Measurements from ENCODE around the gene TFR2.

TFR2 gene

DNA sequence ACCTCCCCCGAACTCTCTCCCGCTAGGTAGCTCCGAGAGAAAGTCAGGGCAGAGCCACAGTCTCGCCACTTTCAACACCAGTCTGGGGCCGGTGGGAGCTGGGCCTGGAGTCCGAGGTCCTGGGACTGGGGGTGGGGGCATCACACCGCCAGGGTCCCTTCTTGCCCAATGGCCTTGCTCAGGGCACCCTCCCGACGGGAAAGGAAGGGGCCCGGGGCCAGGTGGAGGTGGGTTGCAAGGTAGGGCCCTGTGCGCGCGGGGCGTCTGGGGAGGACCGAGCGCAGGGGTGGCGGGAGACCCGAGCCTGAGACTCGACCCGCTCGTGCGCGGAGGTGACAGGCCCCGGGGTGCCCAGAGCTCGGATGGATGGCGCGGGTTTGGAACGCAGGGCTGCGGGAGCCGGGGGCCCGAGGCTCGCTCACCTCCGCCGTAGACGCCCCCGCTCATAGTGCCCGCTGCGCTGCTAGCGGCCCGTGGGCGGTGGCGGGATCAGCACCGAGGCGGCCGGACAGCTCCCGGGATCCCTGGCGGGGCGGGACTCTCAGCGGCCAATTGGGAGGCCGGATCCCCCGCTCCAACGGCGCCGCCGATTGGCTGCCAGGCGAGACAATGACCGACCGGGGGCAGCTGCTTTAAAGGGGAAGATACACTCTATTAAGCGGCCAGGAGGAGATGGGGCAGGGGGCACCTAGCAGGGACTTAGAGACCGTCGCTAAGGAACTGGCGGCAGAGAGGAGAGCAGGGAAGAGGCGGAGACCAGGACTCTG, 14.7 kb upstream of the TFR2 start, which contains the start of gene ACTL6B:
Gene ACTL6B (minus strand): TSS at position 541 of the 767 bp plus-strand sequence. CDS start 94 bp downstream, at position 447.
- TF ChIP-seq, protein P1, sequence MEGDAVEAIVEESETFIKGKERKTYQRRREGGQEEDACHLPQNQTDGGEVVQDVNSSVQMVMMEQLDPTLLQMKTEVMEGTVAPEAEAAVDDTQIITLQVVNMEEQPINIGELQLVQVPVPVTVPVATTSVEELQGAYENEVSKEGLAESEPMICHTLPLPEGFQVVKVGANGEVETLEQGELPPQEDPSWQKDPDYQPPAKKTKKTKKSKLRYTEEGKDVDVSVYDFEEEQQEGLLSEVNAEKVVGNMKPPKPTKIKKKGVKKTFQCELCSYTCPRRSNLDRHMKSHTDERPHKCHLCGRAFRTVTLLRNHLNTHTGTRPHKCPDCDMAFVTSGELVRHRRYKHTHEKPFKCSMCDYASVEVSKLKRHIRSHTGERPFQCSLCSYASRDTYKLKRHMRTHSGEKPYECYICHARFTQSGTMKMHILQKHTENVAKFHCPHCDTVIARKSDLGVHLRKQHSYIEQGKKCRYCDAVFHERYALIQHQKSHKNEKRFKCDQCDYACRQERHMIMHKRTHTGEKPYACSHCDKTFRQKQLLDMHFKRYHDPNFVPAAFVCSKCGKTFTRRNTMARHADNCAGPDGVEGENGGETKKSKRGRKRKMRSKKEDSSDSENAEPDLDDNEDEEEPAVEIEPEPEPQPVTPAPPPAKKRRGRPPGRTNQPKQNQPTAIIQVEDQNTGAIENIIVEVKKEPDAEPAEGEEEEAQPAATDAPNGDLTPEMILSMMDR (conservative IDR thresholded peaks at IDR 0.05): no peak
- no peak for TF ChIP-seq ZFX (IDR thresholded peaks at IDR 0.05)
- no peak within 1 kb of the TSS for H3K27ac ChIP-seq

DNA sequence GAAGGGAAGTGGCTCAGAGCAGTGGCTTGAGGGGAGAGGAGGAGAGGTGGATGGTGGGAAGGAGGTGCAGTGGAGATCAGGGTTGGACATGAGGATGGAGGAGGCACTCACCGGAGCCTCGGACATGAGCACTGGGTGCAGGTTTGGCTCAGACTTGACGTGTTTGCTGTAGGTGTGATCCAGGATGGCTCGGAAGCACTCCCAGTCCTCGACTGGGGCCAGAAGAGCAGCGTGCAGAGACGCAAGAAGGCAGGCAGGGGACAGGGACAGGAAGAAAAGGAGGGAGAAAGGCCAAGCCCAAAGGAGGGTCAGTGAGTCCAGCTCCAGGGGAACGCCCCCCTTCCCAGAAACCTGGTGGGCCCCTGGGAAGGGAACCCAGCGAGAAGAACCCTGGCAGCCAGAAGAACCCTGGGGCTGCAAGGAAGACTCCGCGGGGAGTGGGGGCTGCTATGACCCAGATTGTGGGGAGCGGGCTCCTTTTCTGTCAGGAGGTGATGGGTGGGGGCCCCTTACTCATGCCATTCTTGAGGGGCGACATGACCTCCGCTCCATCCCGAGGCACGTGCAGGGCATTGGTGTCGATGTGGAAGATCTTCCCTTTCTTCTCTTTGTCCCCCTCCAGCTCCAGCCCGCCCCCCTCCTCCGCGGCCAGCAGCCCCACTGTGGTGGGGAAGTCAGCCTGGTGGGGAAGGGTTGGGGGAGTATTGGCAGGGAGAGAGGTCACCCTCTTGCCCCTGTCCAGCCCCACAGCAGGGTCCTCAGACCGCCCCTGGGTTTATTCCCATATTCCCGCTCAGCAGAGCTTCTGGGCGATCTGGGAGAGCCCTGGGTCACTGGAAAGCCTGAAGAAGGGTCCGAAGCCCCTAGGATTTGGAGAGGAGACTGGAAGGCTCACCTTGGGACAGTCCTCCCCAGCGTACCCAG, 13.8 kb upstream of the TFR2 start:
- TF ChIP-seq ZFX (IDR thresholded peaks at IDR 0.05): no peak
- TF ChIP-seq, protein P1 (conservative IDR thresholded peaks at IDR 0.05): no peak
- H3K27ac ChIP-seq: no peak overlapping the region

DNA sequence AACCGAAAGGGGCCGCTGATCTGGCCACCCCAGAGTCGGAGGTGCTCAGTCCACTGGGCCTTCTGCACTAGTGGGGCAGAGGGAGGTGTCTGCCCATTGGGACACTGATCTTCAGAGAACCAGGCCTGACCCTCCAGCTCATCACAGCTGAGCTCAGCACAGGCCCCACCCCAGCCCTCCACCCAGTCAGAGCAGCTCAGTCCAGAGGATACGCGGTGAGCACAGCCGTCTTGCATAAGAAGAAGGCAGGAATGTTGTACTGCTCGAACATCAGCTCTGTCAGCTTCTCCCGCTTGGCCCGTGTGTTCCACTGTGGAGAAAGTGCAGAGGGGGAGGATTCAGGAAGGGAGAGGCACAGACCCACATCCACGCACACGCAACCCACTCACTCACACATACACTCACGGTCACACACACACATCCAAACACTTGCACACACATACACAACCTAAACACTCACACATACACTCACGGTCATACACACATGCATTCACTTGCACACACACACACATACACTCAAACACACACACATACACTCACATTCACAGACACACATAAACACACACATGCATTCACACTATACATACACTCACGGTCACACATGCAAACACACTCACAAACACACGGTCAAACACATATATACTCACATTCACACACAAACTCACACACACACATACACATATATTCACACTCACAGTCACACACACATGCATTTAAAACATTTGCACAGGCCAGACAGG, 8.6 kb upstream of the TFR2 start:
- H3K27ac ChIP-seq: no peak overlapping the region
- no peak for TF ChIP-seq ZFX (IDR thresholded peaks at IDR 0.05)
- TF ChIP-seq, protein P1 (conservative IDR thresholded peaks at IDR 0.05): no peak

DNA sequence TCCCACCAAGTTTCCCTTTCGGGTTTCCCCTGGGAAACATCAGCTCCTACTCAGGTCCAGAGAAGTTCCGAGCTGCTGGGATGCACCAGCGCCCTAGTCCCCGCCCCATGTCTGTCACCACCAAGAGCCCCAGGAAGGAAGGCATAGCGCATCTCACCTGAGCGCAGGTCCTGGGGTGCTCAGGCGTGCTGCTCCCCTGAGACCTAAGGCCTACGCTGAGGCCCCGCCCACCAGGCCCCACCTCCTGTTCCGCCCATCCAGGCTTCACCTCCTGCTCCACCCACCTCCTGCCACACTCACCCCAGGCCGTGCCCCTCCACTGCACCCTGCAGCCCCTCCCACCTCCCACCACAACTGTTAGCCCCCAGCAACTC, 1.2 kb upstream of the TFR2 start:
- no peak for TF ChIP-seq ZFX (IDR thresholded peaks at IDR 0.05)
- TF ChIP-seq, protein P1 (conservative IDR thresholded peaks at IDR 0.05): no peak
- no peak overlapping the region for H3K27ac ChIP-seq

DNA sequence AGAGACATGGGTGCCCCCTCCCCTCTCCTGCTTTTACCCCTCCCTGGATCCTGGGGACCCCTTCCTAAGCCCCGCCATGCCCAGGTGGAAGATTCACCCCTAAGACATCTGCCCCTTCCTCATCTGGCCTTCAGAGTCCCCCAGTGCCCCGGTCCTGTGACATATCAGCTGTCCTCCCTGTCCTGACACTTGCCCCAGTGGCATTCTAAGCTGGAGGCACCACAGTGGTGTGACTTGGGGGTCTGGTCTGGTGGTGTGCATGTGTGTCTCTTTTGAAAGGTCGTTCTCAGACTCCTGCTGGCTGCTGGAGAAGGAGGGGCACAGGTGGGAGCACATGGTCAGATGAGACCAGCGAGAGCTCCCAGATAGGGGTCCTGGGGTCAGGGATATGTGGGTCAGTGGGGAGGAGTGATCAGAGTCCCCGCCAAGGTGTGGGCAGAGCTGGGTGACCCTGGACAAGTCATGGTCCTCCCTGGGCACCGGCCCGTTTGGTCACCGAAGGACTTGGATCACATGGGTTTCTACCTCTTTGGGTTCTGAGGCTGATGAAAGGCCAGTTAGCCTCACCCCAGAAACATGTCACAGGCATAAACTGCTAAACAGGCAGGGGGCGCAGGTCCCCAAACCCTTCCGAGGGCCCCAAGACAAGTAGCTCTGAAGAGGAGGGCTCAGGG, 645 bp upstream of the TFR2 start:
- TF ChIP-seq, protein P1 (conservative IDR thresholded peaks at IDR 0.05): no peak
- TF ChIP-seq ZFX (IDR thresholded peaks at IDR 0.05): no peak
- H3K27ac ChIP-seq: no peak overlapping the region

DNA sequence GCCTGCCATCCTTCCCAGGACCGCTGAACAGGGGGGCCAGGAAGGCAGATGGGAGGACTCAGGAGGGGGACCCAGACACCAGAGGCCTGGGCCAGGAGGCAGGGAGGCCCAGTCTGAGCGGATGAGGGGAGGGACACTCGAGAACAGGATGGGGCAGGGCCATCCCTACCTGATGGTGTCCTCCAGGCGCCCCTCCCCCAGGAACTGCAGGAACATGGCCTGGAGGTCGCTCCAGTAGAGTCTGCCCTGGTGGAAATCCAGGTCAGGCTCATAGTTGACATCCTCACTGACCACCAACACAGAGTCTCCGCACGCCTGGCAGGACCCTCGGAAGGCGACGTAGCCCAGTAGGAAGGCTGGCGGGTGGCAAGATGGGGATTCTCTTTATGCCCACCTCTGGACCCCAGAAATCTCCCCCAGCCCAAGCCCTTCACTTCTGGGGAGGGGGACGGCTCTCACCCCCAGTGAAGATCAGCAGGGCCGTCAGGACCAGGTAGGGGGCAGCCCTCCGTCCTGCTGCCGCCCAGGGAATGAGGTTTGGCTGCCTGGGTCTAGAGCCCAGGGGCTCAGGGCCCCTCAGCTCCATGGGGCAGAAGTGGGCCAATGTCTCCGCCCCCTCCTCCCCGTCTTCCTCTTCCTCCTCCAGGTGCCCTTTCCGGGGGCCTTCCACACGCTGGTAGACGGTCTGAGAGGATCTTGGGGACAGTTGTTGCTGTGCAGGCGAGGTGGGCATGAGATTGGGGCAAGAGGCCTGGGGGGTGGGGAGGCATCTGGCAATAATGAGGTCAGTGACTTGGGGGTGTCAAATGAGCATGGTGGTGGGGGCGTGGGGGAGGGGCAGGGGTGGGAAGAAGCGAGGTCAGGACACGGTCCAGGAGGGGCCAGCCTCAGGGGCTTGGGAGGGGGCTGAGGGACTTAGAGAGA, 573 bp downstream of the TFR2 start:
- TF ChIP-seq ZFX (IDR thresholded peaks at IDR 0.05): no peak
- TF ChIP-seq, protein P1 (conservative IDR thresholded peaks at IDR 0.05): no peak

More for the DNA sequence above, 573 bp downstream of the TFR2 start:
- H3K27ac ChIP-seq: no peak overlapping the region

All from C4-2B (cell line).